SH-SY5Y (cell line): ENCODE results near the gene TMEM183A.

Source experiments
- GATA2 ChIP-seq: IDR thresholded peaks from 2 replicates; pipeline ENCODE4 v1.6.1; 2011; ENCODE audit warnings: mild to moderate bottlenecking, low read depth, low read length
- GATA3 ChIP-seq: IDR thresholded peaks from 2 replicates; pipeline ENCODE4 v1.6.1; 2011; ENCODE audit warnings: low read depth, mild to moderate bottlenecking, low read length, moderate library complexity

The TMEM183A gene

DNA sequence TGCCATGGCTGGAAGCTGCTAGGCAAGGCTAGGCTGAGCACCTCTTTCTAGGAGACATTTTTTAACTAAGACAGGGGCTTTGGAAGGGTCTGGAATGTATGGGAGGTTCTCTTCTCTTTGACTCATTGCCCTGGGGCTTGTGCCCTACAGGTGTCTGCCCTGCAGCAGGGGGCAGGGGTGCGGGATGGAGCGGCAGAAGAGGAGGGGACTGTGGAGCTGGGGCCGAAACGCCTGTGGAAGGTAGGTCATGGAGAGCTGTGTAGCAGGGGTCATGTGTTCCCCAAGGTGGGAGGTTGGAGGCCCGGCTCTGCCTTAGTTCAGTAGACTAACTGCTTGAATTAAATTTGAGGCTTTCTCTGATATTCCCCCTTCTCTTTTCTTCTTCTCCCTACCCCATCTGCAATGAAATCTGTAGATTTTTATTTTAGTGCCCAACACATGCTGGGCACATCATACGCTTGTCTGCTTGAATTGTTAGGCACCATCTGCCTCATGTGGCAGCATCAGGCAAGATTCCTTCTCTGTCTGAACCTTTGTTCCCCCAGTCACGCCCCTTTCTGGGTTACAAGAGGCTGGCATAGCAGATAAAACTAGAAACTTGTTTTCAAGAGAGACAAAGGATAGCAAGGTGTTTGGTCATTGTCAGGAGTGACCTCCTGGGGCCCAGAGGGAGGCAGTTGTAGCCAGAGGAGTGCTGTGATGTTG lies 37.5 kb downstream of the TMEM183A start:
- no peak for TF ChIP-seq GATA2
- TF ChIP-seq GATA3 = no peak

- TF ChIP-seq GATA2 (no peak), GATA3 (no peak)
Observed at GRCh38 chr1:203045336-203045735, 38.2 kb downstream of the TMEM183A start.

- no peak for TF ChIP-seq GATA3
- no peak for TF ChIP-seq GATA2
Observed at GRCh38 chr1:203045821-203046594, 38.8 kb downstream of the TMEM183A start.

DNA sequence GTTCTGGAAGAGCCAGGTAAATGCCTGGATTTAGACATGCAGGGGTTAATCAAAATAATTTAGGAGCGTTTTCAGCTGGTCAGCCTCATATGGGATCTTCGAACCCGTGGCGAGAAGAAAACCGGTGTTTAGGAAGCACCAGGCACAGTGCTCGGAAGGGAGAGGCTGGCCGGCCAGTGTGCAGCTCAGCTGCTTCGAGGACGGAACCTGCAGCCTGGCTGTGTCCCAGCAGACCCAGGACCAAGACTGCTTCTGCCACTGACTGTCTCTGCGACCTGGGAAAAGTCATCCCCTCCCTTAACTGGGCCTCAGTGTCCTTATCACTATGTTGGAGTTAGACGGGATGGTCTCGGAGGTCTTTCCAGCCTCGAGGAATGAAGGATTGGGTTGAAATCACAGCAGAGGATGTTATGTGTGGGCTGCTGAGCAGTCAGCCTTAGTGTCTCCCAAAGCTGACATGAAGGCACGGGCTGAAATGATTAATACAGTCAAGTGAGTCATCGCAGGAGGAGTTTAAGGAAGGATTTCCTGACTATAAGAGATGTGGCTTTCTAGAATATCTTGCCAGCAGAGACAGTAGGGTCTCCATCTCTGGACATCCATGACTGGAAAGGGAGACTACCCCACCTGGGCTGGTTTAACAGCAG lies 39.9 kb downstream of the TMEM183A start:
- no peak for TF ChIP-seq GATA3
- TF ChIP-seq GATA2 = no peak

GRCh38 chr1:203048086-203048485 lies 40.9 kb downstream of the TMEM183A start:
- TF ChIP-seq GATA2 (no peak), GATA3 (no peak)

GRCh38 chr1:203048555-203049051 lies 41.4 kb downstream of the TMEM183A start:
- TF ChIP-seq GATA2 (no peak), GATA3 (no peak)

- TF ChIP-seq GATA3 (no peak), GATA2 (no peak)
Observed at GRCh38 chr1:203049077-203049476, 41.9 kb downstream of the TMEM183A start.

DNA sequence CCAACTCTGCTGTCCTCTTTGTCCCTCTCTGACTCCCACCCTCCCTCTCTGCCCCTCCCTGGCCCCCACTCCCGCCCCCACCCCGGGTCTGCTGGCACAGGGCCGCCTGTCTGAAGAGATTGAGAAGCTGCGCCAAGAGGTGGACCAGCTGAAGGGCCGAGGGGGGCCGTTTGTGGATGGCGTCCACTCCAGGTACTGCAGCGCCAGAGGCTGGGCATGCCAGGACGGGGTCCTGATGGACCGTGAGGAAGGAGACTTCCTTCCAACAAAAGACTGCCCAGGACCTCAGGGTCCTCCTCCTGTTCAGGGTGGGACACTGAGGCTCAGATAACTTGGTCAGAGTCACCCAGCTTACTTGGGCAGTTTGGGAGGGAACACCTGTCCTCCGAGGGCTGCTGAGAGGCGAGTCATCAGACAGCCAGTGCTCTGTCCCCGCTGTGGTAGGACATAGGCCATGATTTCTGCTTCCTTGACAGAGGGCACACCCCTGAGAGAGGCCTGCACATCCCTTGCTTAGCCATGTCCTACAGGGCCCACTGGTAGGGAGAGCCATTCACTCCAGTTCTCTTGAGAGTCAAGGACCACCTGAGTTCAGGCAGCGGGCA lies 42.5 kb downstream of the TMEM183A start:
- no peak for TF ChIP-seq GATA2
- TF ChIP-seq GATA3 = no peak

DNA sequence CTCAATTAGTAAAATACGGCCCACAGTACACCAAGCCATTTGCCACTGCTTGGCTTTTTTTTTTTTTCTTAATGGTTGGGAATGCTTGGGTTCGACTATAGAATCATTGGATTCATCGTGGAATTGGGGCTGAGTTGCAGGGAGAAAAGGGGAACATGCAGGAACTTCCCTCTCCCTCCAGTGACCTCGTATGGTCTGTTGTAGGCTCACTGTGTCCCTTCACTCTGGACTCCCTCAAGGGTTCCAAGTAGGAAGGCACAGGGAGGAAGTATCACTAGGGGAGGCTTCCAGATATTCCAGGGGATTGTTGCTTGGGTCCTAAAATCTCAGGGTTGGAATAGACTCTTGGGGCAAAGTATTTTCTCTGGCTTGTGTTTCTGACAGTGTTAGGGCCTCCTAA lies 43.7 kb downstream of the TMEM183A start:
- TF ChIP-seq GATA2 = no peak
- no peak for TF ChIP-seq GATA3

DNA sequence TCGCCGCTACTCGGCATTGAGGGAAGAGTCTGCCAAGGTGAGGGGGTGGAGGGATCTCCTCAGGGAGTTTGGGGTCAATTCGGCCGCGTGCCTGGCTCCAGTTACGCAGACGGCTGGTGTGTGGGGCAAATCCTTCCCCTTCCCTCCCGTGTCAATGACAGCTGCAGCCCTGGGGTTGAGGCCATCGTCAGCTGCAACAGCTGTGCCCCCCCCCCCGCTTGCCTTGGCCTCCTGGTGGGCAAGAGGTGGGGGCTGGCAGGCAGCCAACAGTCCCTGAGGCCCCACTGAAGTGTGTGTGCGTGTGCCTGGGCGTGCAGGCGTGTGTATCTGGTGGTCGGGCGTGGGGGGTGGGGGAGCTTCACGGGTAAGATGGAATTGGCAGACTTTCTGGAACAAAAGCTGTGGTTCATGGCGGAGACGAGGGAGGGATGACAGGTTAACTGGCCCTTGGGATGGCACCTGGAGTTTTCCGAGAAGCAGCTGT lies 44.7 kb downstream of the TMEM183A start:
- TF ChIP-seq GATA2 (no peak), GATA3 (no peak)

DNA sequence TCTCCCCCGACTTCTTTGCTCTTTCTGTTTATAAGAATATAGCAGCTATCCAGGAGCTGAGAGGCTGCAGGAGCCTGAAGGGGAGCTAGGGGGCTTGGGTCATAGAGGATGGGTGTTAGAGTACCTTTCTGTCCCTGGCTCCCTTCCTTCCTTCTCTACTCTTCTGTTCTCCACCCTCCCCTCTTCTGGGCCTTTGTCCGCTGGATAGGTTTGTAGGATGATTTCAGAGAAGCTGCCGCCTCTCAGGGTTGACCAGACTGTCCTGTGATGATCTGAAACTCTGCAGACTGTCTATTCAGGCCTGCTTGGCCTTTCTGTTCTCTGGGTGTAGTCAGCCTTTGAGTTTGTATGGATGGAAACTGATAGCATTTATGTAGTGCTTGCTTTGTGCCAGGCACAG lies 45.4 kb downstream of the TMEM183A start:
- no peak for TF ChIP-seq GATA3
- no peak for TF ChIP-seq GATA2

- TF ChIP-seq GATA3 (no peak), GATA2 (no peak)
Observed at GRCh38 chr1:203054184-203054583, 47.0 kb downstream of the TMEM183A start.

- TF ChIP-seq GATA2 (no peak), GATA3 (no peak)
Observed at GRCh38 chr1:203054642-203055041, 47.5 kb downstream of the TMEM183A start.
